HG03066 (cell line): ENCODE measurements around the gene SLC22A23.

Experiments
- ATAC-seq: cut with Tn5 transposase; IDR thresholded peaks from one replicate; pipeline ENCODE4 v1.9.1; 2021; ENCODE audit warnings: low read depth; ENCODE audit not compliant: unreplicated experiment

Gene SLC22A23

GRCh38 chr6:3324262-3324942 is 132.4 kb downstream of the SLC22A23 start:
- ATAC-seq = peak; percentile 63

GRCh38 chr6:3323696-3324261 is 133.1 kb downstream of the SLC22A23 start:
- no peak for ATAC-seq

GRCh38 chr6:3323148-3323547 is 133.7 kb downstream of the SLC22A23 start:
- no peak for ATAC-seq

- no peak for ATAC-seq
These were observed 134.4 kb downstream of the SLC22A23 start for GRCh38 chr6:3322366-3322890.

GRCh38 chr6:3321875-3322274 is 135.0 kb downstream of the SLC22A23 start:
- ATAC-seq = no peak

- ATAC-seq = no peak
These were observed 135.8 kb downstream of the SLC22A23 start for GRCh38 chr6:3321042-3321441.

GRCh38 chr6:3320238-3320811 is 136.5 kb downstream of the SLC22A23 start:
- ATAC-seq = no peak

- no peak for ATAC-seq
These were observed 137.1 kb downstream of the SLC22A23 start for GRCh38 chr6:3319610-3320200.

GRCh38 chr6:3318821-3319540 is 137.9 kb downstream of the SLC22A23 start:
- no peak for ATAC-seq

GRCh38 chr6:3318226-3318625 is 138.6 kb downstream of the SLC22A23 start:
- no peak for ATAC-seq

- ATAC-seq = no peak
These were observed 139.1 kb downstream of the SLC22A23 start for GRCh38 chr6:3317741-3318211.

GRCh38 chr6:3316818-3317217 is 140.0 kb downstream of the SLC22A23 start:
- ATAC-seq = no peak

GRCh38 chr6:3316331-3316730 is 140.5 kb downstream of the SLC22A23 start:
- ATAC-seq = no peak

GRCh38 chr6:3315841-3316240 is 141.0 kb downstream of the SLC22A23 start:
- ATAC-seq = no peak

GRCh38 chr6:3314621-3315467 is 142.0 kb downstream of the SLC22A23 start:
- no peak for ATAC-seq

GRCh38 chr6:3314176-3314575 is 142.7 kb downstream of the SLC22A23 start:
- ATAC-seq = no peak

- no peak for ATAC-seq
These were observed 144.1 kb downstream of the SLC22A23 start for GRCh38 chr6:3312604-3313231.

- no peak for ATAC-seq
These were observed 145.0 kb downstream of the SLC22A23 start for GRCh38 chr6:3311826-3312225.

GRCh38 chr6:3310703-3311102 is 146.1 kb downstream of the SLC22A23 start:
- ATAC-seq = no peak
